Dermis microvascular lymphatic vessel endothelial cell (primary cell): ENCODE results near the gene FLVCR1. TPM values are rescaled to one million over a fixed set of nuclear protein-coding genes. Genes with fewer than 3 reads are reported as not detected.

Experiments used
- DNase-seq, 2 donors: peaks; one replicate each; pipeline versions ENCODE4 v3.0.0 to v3.0.0-alpha.2; 2010; ENCODE audit warnings: low read depth in 2 of 2
- total RNA-seq: library from RNA; depleted of rRNA; stranded (reverse); fragments of >200 nt; gene quantifications from 2 replicates; pipeline ENCODE4 v1.2.1, GENCODE V29; 2014

Gene FLVCR1
- total RNA-seq, 1 donor from 2014 or later, result 6.9 TPM

DNA sequence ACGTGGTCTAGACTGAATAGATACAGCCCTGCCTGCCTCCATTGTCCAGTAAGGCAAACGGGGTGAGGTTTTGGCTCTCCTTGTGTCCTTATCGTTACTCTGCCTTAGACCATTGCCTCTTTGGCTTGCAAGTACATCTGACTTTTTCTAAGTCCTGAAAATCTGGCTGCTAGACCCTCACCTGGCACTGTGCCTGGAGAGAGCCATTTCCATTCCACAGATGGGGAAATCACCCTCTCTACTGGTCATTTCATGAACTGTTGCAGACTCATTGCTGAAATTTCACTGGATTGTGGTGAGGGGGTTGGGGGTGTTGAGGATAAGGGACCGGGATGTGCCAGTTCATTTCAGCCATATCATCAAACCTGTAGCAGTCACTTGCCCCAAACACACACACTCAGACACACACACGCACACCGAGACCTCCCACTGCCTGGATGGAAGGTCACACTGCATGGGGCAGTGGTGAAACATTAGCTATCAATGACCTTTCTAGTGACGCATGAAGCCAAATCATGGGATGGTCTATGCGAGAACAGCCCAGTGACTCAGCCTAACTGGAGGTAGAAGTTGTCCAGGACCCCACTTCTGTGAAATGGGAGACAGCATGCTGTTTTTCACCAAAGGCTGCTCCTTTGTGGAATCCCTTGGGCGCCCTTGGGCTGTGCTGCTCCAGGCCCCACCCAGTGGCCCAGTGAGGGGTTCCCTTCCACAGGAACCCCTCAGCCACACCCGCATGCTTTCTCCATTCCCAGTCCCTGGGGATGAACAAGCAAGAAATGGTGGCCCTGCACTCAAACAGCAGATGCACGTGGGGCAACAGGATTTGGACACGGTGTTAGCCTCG is 57.4 kb downstream of the FLVCR1 start:
- DNase-seq, result peak; percentile 16 to 44

DNA sequence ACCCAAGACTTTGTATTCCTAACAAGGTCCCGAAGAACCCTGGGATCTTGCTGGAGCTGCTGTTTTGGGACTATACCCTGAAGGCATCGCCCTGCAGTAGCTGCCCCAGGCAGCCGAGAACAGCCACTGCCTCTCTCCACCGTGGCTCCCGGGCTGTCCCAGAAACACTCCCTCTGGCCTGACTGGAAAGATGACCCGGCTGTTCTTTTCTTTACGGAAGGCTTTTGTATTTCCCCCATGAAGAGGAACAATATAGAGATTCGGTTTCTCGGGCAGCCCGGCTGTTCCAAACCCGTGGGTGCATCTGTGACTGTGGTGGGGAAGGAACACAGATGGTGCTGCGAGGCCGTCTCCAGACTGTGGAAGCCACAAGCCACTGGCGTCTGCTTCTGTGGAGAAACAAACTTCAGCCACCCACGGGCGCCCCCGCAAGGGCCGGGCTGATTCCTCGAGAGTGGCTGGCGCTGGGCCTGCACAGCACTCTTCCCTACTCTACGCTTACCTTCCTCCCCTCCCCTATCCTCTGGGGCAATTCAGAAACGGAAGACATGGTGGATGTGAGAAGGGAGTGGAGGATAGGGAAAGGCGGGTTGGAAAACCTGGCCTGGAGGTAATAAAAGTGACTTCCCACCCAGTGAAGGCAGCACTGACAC is 58.5 kb downstream of the FLVCR1 start:
- peak in 1 of 2 donors; percentile 21 for DNase-seq

DNA sequence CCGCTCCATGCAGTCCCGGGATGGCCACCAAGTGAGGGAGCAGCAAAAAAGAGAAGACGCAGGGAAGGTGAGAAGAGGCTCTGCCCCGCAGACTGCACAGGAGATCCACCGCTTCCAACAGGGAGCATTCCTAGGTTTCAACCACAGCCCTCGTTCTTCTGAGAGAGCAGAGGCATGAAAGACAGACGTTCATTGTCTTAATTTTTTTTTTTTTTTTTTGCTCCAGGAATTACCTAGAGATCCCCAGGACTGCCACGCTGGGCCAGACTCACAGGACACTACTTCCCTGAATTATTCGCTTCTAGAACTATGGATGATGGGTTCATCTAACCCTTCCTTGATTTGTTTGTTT is 59.0 kb downstream of the FLVCR1 start:
- DNase-seq, result no peak

DNA sequence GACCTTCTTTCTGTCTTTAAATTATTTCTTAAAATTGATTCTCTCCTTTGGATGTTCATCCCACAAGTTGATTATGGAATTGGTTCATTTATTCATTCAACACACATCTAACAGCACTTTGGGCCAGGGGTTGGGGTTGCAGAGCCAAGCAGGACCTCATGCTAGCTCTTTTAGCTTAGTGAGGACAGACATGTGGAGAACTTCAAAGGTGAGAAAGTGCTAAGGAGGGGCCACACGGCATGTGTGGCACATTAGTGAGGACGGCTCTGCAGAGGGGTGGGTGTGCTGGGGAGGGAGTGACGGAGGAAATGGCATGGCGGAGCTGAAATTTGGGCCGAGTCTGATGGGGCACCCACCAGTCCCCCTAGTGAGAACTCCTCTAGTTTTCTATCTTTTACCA is 59.8 kb downstream of the FLVCR1 start:
- DNase-seq, result no peak

DNA sequence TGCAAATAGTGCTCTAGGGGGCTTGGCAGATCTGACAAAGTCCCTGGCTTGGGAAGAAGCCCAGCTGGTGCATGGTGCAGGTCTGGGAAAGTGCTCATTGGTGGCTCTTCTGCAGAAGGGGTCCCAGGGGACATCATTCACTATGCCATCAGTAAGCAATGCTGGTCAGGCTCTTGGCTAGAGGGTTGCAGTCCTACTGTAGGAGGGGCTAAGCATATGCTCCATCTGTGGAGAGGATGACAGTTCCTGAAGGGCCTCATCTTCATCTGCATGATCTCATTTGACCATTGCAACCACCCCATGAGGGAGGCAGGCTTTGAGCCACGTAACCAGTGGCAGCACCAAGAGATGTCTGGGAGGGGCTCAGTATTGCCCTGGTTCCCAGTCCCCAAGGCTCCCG is 60.7 kb downstream of the FLVCR1 start:
- no peak for DNase-seq

DNA sequence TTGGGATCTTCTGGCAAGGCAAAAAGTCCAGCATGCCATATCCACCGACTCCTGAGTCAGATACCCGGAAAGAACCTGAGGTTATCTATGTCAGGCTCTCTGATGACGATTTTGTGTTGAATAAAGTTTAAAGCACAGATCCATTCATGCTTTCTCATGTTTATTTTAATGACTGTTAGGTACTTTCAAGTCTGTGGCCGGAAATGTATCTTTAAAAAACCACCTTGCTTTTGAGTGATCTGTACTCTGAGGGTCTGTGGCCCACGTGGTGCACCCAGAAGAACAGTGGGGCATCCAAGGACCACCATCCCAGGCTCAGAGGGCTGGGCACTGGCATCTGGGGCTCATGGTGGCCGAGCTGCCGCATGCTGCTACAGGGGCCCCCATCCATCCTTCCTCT is 62.2 kb downstream of the FLVCR1 start:
- no peak for DNase-seq

DNA sequence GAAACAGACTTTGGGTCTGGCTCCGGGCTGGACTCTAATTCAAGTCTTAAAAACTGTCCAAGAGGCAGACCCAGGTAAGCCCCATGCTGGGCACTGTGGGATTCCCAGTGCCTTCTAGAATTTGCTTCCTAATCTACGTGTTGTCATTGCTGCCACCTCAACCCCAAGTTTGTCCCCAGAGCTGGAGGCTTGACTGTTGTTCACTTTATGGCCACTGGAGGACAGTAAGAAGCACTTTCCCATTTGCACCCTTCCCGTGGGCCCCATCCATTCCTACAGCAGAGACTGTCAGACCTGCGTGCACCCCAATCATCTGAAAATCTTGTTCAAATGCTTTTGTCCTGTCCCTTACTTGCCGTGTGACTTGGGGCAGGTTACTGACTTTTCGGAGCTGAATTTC is 62.8 kb downstream of the FLVCR1 start:
- no peak for DNase-seq

DNA sequence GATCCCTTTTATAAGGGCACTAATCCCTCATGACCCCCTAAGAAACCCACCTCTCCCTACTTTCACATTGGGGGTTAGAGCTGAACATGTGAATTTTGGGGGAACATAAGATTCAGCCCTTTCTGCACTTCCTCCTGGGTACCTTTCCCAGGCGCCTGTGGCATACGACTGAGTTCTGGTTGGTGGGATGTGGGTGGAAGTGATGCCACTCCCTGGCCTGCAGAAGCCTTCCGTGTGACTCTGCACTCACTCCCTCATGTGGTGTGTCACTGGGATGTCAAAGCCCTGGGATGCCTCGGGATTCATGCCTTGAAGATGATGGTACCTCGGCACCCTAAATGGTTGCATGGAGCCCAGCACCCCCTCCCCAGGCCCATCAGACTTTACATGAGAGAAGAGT is 63.9 kb downstream of the FLVCR1 start:
- DNase-seq, result no peak

DNA sequence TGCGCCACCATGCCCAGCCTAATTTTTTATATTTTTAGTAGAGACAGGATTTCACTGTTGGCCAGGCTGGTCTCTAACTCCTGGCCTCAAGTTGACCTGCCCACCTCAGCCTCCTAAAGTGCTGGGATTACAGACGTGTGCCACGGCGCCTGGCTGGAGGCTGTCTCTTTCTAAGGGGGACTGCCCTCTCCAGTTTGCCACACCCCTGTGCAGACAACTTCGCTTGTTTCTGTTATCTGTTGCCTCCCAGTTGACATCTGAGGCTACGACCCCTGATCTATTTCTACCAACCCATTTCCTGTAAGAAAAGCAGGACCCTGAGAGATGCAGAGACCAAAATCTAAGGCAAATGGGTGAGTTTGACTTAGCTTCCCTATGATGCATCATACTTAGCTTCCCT is 68.3 kb downstream of the FLVCR1 start:
- DNase-seq, result no peak

DNA sequence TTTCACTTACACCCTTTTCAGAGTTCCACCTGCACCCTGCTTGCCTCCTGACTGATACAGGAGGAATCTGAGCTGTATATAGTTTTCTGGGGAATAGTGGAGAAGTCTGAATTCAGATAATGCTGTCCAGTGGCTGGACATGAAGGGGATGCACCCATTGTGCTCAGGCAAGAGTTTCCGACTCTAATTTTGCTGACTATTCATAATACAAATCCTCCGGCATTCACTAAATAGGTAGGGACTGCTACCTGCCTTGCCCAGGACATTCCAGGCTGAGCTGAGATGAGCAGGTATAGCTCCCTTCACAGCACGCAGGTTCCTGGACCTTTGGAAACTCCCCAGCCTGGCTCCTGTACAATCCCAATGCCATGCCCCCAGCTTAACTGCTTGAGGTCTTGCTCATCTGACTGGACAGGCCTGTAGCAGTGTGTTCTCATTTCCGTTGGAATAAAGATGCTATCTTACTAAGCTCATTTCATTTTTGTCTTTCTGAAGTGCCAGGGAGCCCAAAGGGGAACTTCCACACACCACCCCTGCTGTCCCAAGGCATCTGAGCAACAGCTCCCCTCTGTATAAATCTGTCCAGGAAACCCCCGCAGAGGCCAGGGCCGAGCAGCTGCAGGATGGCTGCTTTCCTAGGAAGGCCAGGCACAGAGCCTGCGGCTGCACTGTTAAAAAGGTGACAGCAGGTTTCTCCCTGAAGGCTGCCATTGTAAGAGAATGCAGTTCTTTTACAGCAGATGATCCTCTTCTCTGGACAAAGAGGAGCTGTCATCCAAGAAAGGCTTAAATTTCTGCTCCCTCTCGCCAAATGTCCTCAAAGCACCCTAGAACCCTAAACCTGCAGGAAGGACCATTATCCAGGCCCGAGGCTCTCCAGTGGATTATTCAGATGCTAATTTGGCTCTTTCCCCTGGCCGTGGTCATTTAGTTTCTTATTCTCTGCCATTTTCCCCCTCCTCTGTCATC is 70.5 kb downstream of the FLVCR1 start:
- no peak for DNase-seq

DNA sequence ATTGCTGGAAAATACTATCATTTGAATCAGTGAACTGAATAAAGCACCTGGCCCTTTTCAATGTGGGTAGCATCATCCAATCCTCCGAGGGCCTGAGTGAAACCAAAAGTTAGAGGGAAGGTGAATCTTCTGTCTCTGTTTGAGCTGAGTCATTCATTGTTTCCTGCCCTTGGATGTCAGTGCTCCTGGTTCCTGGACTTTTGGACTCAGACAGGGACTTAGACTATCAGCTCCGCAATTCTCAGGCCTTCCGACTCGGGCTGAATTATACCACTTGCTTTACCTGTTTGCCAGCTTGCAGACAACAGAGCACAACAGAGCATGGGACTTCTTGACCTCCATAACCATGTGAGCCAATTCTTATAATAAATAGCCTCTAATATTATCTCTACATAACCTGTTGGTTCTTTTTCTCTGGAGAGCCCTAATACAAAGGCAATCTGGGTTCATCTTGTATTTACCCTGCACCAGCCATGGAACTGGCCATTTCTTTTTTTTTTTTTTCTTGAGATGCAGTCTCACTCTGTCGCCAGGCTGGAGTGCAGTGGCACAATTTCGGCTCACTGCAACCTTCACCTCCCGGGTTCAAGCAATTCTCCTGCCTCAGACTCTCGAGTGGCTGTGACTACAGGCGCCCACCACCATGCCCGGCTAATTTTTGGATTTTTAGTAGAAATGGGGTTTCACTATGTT is 73.1 kb downstream of the FLVCR1 start:
- DNase-seq, result no peak

DNA sequence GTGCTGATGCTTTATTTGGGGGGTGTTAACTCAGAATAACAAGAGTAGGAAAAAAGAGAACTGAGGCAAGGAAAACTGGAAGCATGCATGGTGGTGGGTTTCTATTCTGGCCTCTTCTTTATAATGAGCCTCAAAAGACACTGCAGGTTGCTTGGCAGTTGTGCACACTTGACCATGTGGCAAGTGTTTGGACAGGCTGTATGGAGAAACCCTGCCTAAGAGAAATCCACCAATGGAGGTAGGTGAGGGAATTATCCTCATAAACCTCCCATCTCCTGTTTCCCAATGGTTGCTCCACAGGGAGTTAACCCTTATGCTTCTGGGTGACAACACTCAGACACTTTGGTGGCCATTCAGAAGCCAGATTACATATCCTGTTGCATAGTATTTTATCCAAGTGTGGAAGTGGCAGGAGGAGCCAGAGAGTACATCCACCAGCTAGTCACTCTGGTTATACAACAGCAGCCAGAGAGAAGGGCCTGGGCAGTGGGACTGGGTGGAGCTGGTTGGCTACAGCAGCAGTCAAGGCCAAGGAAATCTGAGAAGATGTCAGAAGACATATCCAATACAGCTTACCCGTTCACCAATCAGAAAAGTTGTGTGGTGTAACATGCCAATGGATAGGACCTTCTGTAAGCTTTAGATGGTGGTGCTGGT is 75.9 kb downstream of the FLVCR1 start:
- no peak for DNase-seq

DNA sequence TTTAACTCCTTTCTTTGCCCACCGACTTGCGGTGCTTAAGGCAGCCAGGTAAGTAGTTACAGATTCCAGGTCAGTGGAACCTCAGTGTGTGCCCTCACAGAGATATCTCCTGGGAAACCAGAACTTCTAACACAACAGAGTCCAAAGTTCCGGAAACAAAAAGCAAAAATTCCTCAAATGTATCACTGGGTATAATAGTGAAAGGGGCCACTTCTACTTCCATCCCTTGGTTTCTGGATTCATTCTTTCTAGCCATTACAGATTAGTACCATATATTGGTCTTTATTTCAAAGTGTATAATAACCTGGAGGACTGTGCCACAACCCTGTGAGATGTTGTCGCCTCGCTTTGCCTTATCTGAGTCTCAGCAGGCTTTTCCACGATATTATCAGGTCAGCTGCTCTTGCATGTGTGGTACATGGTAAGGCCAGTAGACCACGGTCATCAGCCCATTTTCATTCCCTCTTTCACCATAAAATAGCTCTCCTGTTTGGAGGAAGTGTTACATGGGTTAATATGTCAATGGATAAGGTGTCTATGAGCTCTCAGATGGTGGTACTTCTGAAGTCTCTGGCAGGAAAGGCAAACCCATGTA is 77.4 kb downstream of the FLVCR1 start:
- DNase-seq, result no peak

DNA sequence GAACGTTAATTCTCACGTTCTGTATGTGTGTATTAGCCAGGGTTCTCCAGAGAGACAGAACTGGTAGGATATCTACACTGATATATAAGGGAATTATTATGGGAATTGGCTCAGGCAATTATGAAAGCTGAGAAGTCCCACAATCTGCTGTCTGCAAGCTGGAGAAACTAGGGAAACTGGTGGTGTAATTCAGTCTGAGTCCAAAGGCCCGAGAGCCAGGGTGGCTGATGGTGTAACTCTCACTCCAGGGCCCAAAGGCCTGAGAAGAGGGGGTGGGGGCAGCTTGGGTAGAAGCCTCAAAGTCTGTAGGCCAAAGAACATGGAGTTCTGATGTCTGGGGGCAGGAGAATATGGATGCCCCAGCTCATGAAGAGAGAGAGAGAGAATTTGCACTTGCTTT is 79.0 kb downstream of the FLVCR1 start:
- DNase-seq, result no peak

DNA sequence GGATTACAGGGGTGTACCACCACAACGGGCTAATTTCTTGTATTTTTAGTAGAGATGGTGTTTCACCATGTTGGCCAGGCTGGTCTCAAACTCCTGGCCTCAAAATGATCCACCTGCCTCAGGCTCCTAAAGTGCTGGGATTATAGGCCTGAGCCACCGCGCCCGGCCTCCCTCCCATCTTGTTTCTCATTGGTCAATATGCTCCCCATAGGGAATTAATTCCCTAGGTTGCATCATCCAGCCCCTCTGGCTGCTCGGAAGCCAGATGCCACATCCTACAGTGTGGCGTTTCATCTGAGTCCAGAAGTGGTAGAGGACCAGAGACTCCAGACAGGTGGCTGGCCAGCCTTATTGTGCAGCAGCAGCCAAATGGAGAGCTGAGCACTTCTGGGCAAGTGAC is 80.8 kb downstream of the FLVCR1 start:
- DNase-seq, result no peak

DNA sequence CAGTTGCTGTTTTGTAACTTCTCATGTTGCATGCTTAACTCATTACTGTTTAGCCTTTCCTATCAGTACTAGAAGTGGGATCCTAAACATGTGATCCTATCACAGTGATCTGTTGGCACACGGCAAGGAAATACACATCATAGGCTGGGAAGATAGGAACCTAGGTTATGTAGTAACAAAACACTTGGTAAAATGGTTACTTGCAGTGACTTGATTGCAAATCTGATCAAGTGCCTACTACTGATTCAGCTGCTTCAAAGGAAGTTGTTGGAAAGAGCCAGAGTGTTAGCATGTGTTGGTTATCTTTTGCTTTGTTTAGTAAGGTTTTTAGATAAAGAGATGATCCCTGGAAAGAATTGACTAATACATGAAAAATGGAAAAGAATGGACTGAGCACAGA is 83.4 kb downstream of the FLVCR1 start:
- DNase-seq, result no peak

DNA sequence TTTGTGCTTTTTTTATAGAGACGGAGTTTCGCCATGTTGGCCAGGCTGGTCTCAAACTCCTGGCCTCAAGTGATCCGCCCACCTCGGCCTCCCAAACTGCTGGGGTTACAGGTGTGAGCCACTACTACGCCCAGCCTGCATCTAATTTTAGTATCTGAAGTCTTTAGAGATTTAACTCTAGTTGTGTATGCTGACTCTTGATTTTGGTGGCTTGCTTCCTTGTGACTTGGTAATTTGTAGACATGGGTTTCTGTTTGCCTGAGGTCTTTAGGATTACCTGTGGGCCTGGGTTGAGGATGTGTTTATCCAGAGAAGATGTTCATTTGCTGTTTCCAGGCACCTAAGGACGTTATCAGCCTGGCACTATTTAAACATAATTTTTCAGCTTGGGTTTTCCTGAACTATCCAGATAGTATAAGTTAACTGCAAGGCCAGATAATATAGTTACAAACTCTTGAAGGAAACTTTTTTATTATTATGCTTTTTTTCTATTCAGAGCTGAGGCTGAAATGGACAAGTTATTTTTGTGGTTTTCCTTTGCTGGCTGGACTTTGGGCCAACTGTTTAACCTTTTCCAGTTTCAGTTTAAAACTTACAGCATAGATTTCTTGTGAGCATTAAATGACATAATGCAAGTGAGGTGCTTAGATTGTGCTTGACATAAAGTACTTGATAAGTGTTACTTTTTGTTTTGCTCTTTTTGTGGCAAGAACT is 84.8 kb downstream of the FLVCR1 start:
- no peak for DNase-seq

DNA sequence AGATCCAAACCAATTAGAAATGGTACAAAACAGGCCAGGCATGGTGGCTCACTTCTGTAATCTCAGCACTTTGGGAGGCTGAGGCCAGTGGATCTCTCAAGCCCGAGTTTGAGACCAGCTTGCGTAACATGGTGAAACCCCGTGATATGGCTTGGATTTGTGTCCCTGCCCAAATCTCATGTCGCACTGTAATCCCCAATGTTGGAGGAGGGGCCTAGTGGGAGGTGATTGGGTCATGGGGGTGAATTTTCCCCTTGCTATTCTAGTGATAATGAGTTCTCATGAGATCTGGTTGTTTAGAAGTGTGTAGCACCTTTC is 85.3 kb downstream of the FLVCR1 start:
- no peak for DNase-seq

DNA sequence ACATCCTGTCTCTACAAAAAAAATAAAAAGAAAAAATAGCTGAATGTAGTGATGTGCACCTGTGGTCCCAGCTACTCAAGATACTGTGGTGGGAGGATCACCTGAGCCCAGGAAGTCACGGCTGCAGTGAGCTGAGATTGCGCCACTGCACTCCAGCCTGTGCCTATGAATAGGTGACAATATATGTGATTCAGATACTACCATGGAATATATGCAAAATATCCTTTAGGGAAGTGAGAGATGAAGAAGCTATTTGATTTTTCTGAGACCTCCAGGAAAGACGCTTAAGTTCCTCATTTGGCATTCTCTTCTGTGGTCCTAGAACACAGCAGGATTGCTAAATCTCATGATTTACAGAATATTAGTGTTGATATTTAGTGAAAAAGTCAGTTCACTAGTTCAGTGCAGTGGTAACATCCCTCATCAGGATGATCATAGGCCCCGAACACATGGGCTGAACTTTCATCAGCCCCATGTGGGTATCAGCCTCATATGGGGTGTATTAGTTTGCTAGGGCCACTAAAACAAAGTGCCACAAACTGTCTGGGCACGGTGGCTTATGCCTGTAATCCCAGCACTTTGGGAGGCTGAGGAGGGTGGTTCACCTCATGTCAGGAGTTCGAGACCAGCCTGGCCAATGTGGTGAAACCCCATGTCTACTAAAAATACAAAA is 86.3 kb downstream of the FLVCR1 start:
- DNase-seq, result no peak

DNA sequence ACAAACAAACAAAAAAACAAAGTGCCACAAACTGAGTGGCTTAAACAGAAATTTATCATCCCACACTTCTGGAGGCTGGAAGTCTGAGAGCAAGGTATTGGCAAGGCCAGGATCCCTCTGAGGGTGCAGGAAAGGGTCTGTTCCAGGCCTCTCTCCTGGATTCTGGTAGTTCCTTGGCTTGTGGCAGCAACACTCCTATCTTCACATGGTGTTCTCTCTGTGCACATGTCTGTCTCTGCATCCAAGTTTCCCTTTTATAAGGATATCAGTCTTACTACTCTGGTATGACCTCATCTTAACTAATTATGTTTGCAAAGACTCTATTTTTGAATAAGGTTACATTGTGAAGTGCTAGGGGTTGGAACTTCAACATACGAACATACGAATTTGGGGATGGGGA is 87.0 kb downstream of the FLVCR1 start:
- no peak for DNase-seq
